ENCODE results near the gene EPHA1. TPM values are rescaled to one million over a fixed set of nuclear protein-coding genes. Genes with fewer than 3 reads are reported as not detected.

Gene EPHA1
- total and polyA plus RNA-seq, 2 experiments from 2014 or later, result 60.7 to 154 TPM

DNA sequence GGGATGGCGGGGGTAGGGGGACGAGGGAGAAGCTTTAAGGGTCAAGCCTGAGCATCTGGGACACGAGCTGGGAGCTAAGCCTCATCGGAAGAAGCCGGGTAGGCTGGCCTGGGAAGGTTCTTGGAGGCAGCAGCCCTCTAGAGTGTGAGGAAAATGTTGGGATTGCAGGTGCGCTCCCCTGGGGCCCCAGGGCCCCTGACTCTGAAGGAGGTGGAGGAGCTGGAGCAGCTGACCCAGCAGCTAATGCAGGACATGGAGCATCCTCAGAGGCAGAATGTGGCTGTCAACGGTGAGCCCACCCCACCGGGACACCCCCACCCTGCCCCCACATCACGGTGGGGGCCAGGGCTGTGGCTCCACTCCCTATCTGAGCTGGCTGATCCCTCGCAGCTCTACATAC lies 20.6 kb downstream of the EPHA1 start:
- Mint-ChIP-seq H3K36me3 (ENCODE audit: low read depth) (peaks cover 48% of the 10 kb centered on the region), H3K9me3 (no peaks in the 10 kb centered on the region; the same call in 2 of the 3 replicates), H3K27me3 (ENCODE audit: insufficient read depth, low read depth, poor library complexity) (peaks cover 28% of the 10 kb centered on the region), H3K4me3 (no peak overlapping the region), H3K4me1 (peaks cover 8% of the 10 kb centered on the region; the same call in 2 of the 3 replicates), H3K27ac (peak overlapping the region; percentile 53; the same call in 1 of the 2 replicates)
- Histone ChIP-seq H3K27ac (ENCODE audit: low read depth) (0 out of 2 replicates have a peak overlapping the region, but pooled peaks have one; percentile 50), H3F3A (replicated peaks; ENCODE audit: low read depth) (peaks cover 64% of the 10 kb centered on the region), H2AFZ (no peak overlapping the region), H4K20me1 (replicated peaks; ENCODE audit: insufficient read depth) (peaks cover 27% of the 10 kb centered on the region), H3K36me3 (ENCODE audit: insufficient read depth) (peaks cover 15% of the 10 kb centered on the region), H3K27me3 (ENCODE audit: insufficient read depth) (no peaks in the 10 kb centered on the region), H3K4me3 (no peak overlapping the region), H3K79me2 (replicated peaks; ENCODE audit: insufficient read depth) (peaks cover 34% of the 10 kb centered on the region), H3K9me2 (ENCODE audit: insufficient read depth) (no peaks in the 10 kb centered on the region), H3K4me1 (ENCODE audit: insufficient read depth) (peaks cover 5% of the 10 kb centered on the region; the same call in 1 of the 2 replicates), H3K4me2 (no peak overlapping the region)
- ATAC-seq, result no peak
- TF ChIP-seq ZNF331 (CRISPR knock-in tag; IDR thresholded peaks at IDR 0.05; ENCODE audit: low read depth), result no peak
- TF ChIP-seq EZH2phosphoT487 (IDR thresholded peaks at IDR 0.05; ENCODE audit: unreplicated experiment), result no peak
- no peak for TF ChIP-seq ZNF114 (CRISPR knock-in tag; IDR thresholded peaks at IDR 0.05)
- no peak for TF ChIP-seq NANOG (IDR thresholded peaks at IDR 0.05; ENCODE audit: borderline replicate concordance)
- TF ChIP-seq, protein P1, sequence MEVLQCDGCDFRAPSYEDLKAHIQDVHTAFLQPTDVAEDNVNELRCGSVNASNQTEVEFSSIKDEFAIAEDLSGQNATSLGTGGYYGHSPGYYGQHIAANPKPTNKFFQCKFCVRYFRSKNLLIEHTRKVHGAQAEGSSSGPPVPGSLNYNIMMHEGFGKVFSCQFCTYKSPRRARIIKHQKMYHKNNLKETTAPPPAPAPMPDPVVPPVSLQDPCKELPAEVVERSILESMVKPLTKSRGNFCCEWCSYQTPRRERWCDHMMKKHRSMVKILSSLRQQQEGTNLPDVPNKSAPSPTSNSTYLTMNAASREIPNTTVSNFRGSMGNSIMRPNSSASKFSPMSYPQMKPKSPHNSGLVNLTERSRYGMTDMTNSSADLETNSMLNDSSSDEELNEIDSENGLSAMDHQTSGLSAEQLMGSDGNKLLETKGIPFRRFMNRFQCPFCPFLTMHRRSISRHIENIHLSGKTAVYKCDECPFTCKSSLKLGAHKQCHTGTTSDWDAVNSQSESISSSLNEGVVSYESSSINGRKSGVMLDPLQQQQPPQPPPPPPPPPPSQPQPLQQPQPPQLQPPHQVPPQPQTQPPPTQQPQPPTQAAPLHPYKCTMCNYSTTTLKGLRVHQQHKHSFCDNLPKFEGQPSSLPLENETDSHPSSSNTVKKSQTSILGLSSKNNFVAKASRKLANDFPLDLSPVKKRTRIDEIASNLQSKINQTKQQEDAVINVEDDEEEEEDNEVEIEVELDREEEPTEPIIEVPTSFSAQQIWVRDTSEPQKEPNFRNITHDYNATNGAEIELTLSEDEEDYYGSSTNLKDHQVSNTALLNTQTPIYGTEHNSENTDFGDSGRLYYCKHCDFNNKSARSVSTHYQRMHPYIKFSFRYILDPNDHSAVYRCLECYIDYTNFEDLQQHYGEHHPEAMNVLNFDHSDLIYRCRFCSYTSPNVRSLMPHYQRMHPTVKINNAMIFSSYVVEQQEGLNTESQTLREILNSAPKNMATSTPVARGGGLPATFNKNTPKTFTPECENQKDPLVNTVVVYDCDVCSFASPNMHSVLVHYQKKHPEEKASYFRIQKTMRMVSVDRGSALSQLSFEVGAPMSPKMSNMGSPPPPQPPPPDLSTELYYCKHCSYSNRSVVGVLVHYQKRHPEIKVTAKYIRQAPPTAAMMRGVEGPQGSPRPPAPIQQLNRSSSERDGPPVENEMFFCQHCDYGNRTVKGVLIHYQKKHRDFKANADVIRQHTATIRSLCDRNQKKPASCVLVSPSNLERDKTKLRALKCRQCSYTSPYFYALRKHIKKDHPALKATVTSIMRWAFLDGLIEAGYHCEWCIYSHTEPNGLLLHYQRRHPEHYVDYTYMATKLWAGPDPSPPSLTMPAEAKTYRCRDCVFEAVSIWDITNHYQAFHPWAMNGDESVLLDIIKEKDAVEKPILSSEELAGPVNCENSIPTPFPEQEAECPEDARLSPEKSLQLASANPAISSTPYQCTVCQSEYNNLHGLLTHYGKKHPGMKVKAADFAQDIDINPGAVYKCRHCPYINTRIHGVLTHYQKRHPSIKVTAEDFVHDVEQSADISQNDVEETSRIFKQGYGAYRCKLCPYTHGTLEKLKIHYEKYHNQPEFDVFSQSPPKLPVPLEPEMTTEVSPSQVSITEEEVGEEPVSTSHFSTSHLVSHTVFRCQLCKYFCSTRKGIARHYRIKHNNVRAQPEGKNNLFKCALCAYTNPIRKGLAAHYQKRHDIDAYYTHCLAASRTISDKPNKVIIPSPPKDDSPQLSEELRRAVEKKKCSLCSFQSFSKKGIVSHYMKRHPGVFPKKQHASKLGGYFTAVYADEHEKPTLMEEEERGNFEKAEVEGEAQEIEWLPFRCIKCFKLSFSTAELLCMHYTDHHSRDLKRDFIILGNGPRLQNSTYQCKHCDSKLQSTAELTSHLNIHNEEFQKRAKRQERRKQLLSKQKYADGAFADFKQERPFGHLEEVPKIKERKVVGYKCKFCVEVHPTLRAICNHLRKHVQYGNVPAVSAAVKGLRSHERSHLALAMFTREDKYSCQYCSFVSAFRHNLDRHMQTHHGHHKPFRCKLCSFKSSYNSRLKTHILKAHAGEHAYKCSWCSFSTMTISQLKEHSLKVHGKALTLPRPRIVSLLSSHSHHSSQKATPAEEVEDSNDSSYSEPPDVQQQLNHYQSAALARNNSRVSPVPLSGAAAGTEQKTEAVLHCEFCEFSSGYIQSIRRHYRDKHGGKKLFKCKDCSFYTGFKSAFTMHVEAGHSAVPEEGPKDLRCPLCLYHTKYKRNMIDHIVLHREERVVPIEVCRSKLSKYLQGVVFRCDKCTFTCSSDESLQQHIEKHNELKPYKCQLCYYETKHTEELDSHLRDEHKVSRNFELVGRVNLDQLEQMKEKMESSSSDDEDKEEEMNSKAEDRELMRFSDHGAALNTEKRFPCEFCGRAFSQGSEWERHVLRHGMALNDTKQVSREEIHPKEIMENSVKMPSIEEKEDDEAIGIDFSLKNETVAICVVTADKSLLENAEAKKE (CRISPR knock-in tag; IDR thresholded peaks at IDR 0.05), result no peak
- TF ChIP-seq STAT1 (IDR thresholded peaks at IDR 0.05; ENCODE audit: unreplicated experiment), result no peak
- TF ChIP-seq, protein P2, sequence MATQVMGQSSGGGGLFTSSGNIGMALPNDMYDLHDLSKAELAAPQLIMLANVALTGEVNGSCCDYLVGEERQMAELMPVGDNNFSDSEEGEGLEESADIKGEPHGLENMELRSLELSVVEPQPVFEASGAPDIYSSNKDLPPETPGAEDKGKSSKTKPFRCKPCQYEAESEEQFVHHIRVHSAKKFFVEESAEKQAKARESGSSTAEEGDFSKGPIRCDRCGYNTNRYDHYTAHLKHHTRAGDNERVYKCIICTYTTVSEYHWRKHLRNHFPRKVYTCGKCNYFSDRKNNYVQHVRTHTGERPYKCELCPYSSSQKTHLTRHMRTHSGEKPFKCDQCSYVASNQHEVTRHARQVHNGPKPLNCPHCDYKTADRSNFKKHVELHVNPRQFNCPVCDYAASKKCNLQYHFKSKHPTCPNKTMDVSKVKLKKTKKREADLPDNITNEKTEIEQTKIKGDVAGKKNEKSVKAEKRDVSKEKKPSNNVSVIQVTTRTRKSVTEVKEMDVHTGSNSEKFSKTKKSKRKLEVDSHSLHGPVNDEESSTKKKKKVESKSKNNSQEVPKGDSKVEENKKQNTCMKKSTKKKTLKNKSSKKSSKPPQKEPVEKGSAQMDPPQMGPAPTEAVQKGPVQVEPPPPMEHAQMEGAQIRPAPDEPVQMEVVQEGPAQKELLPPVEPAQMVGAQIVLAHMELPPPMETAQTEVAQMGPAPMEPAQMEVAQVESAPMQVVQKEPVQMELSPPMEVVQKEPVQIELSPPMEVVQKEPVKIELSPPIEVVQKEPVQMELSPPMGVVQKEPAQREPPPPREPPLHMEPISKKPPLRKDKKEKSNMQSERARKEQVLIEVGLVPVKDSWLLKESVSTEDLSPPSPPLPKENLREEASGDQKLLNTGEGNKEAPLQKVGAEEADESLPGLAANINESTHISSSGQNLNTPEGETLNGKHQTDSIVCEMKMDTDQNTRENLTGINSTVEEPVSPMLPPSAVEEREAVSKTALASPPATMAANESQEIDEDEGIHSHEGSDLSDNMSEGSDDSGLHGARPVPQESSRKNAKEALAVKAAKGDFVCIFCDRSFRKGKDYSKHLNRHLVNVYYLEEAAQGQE (IDR thresholded peaks at IDR 0.05; ENCODE audit: unreplicated experiment), result no peak
- TF ChIP-seq EZH2 (IDR thresholded peaks at IDR 0.05; ENCODE audit: low read depth, unreplicated experiment), result no peak
- TF ChIP-seq, protein P3, sequence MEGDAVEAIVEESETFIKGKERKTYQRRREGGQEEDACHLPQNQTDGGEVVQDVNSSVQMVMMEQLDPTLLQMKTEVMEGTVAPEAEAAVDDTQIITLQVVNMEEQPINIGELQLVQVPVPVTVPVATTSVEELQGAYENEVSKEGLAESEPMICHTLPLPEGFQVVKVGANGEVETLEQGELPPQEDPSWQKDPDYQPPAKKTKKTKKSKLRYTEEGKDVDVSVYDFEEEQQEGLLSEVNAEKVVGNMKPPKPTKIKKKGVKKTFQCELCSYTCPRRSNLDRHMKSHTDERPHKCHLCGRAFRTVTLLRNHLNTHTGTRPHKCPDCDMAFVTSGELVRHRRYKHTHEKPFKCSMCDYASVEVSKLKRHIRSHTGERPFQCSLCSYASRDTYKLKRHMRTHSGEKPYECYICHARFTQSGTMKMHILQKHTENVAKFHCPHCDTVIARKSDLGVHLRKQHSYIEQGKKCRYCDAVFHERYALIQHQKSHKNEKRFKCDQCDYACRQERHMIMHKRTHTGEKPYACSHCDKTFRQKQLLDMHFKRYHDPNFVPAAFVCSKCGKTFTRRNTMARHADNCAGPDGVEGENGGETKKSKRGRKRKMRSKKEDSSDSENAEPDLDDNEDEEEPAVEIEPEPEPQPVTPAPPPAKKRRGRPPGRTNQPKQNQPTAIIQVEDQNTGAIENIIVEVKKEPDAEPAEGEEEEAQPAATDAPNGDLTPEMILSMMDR (conservative IDR thresholded peaks at IDR 0.05; ENCODE audit: low read depth in 2 of 2), result no peak
- TF ChIP-seq, protein P4, sequence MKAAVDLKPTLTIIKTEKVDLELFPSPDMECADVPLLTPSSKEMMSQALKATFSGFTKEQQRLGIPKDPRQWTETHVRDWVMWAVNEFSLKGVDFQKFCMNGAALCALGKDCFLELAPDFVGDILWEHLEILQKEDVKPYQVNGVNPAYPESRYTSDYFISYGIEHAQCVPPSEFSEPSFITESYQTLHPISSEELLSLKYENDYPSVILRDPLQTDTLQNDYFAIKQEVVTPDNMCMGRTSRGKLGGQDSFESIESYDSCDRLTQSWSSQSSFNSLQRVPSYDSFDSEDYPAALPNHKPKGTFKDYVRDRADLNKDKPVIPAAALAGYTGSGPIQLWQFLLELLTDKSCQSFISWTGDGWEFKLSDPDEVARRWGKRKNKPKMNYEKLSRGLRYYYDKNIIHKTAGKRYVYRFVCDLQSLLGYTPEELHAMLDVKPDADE (IDR thresholded peaks at IDR 0.05), result no peak
- no peak for DNase-seq (ENCODE audit: low spot score)

All from GM23338 (cell line).